Fibroblast of villous mesenchyme (primary cell): Measurements from ENCODE around the gene PTGIR. TPM values are rescaled to one million over a fixed set of nuclear protein-coding genes. Genes with fewer than 3 reads are reported as not detected.

ENCODE experiments used
- DNase-seq: peaks from one replicate; pipeline ENCODE4 v3.0.0-alpha.2; 2010; ENCODE audit warnings: low read depth
- H3K4me3 ChIP-seq: 2 replicates; pipeline ENCODE4 v1.5.1; 2011; ENCODE audit warnings: low read depth, mild to moderate bottlenecking, low read length
- total RNA-seq: library from RNA; depleted of rRNA; stranded (reverse); fragments of >200 nt; gene quantifications from 2 replicates; pipeline ENCODE4 v1.2.3, GENCODE V29; 2012
- TF ChIP-seq, protein P1 (sequence below): IDR thresholded peaks from 2 replicates; pipeline ENCODE4 v1.5.1; 2012; ENCODE audit warnings: low read depth, mild to moderate bottlenecking, low read length; ENCODE audit not compliant: insufficient read depth

The PTGIR gene
- total RNA-seq, 1 donor: 3.5 TPM

DNA sequence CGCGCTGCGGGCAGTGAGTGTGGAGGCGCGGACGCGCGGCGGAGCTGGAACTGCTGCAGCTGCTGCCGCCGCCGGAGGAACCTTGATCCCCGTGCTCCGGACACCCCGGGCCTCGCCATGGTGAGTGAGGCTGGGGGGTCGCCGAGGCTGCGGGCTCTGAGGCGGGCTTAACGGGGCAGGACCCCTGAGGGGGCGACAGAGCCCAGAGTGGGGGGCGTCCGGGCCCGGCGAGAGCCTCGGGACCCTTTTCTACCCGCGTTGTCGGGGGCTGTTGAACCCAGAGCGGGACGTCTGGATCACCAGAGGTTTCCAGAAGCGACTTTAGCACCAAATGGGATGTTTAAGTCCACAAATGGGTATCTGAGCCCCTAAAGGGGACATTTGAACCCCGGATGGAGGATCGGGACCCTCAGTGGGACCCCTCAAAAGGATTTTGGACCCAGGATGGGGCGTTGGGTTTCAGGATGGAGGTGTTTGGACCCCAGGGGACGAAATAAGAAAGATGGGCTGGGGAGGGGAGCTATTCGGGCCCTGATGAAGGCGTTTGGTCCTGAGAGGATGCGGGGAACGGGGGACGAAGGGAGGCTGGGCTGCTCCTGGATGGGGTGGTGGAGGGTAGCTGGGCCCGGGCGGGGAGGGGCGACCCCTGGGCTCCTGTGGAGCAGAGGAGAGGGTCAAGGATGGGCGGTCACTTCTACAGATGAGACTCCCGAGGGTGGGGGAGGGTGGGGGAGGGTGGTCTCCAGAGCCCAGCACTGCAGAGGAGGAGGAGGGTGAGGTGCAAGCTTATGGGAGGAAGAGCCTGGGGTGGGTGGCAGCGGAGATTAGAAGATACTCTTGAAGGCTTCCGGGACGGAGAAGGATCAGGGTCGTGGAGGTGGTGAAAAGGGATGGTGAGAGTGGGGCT, 23.3 kb downstream of the PTGIR start, which contains the start of gene CALM3:
CALM3 (plus strand) TSS at position 13 of the 907 bp plus-strand sequence; CDS start at position 118, 105 bp downstream.
- TF ChIP-seq, protein P1, sequence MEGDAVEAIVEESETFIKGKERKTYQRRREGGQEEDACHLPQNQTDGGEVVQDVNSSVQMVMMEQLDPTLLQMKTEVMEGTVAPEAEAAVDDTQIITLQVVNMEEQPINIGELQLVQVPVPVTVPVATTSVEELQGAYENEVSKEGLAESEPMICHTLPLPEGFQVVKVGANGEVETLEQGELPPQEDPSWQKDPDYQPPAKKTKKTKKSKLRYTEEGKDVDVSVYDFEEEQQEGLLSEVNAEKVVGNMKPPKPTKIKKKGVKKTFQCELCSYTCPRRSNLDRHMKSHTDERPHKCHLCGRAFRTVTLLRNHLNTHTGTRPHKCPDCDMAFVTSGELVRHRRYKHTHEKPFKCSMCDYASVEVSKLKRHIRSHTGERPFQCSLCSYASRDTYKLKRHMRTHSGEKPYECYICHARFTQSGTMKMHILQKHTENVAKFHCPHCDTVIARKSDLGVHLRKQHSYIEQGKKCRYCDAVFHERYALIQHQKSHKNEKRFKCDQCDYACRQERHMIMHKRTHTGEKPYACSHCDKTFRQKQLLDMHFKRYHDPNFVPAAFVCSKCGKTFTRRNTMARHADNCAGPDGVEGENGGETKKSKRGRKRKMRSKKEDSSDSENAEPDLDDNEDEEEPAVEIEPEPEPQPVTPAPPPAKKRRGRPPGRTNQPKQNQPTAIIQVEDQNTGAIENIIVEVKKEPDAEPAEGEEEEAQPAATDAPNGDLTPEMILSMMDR: no peak
- DNase-seq: no peak
- H3K4me3 ChIP-seq: peak within 1 kb of the TSS; percentile 97

DNA sequence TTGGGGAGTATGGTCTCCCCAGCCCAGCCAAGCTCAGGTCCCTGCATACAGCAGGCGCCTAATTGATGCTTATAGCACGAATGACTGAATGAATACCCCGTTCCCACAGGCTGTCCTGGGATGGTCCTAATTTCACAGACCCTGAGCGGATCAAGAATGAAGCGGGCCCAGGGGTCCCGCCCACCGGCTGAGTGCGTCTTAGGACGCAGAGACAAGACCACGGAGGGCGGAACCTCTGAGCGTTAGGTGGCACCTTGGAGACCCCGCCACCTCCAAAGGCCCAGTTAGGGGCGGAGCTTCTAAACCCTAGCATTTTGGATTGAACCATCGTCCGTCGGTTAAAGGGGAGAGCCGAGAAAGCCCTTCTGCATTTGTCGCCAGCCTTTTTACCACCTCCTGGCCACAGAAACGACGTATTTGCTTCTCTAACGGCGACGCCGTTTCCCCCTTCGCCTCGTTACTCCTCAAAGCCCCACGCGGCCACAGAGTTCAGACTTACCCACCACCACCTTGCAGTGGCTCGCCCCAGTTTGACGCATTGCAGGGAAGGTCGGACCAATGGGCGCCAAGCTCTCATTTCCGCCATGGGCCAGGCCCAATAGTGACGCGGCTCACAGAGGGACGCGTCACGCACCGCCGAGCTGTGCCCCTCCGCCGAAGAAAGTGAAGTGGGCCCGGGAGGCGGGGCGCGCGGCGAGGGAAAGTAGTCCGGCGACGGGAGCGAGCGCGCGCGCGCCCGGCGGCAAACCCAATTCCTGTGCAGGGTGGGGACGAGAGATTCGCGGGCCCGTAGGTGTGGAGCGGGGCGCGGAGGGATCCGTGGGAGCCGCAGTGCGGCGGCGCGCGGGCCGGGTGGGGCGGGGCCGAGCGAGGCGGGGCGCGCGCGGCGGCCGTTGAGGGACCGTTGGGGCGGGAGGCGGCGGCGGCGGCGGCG, 24.2 kb downstream of the PTGIR start:
- peak; percentile 99 for DNase-seq
- TF ChIP-seq, protein P1: no peak
- H3K4me3 ChIP-seq: peak overlapping the region; percentile 97

DNA sequence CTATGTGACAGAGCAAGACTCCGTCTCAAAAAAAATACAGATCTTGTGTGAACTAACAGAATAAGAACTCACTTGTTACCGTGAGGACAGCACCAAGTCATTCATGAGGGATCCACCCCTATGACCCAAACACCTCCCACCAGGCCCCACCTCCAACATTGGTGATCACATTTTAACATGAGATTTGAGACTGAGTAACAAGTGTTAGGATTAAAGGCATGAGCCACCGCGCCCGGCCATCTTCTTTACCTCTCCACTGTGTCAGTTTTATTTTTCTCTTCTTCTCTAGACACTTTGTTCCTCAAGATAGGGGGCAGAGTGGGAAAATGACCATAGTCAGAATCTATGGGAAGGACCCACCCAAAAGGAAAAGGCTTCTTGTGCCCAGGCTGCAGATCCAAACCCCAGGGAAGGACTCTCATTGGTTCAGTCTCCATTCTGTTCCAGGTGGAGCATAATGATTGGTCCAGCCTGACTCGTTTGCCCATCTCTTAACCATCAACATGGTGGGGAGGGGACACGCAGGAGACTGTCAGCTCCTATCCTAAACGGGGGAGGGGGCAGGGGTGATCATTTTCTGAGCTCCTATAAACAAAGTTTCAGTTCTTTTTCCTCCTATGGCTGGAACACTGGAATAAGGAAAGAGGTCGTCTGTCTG, 25.0 kb downstream of the PTGIR start:
- no peak for DNase-seq
- H3K4me3 ChIP-seq: peak overlapping the region; percentile 69
- TF ChIP-seq, protein P1: no peak

DNA sequence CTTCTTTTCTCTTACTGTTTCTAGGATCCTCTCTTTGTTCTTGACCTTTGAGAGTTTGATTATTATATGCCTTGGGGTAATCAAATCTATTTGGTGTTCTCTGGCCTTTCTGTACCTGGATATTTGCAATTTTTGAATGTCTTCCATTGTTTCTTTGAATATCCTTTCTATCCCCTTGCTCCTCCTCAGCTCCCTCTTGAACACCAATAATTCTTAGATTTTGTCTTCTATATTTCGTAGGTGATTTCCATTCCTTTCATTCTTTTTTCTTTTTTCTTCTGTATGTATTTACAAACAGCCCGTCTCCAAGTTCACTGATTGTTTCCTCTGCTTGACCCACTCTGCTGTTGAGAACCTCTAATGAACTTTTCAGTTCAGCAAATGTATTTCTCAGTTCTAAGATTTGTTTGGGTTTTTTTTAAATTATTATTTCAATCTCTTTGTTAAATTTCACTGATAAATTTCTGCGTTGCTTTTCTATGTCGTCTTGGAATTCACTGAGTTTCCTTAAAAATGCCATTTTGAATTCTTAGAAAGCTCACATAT, 26.4 kb downstream of the PTGIR start:
- no peak for DNase-seq
- H3K4me3 ChIP-seq: no peak overlapping the region
- TF ChIP-seq, protein P1: no peak

DNA sequence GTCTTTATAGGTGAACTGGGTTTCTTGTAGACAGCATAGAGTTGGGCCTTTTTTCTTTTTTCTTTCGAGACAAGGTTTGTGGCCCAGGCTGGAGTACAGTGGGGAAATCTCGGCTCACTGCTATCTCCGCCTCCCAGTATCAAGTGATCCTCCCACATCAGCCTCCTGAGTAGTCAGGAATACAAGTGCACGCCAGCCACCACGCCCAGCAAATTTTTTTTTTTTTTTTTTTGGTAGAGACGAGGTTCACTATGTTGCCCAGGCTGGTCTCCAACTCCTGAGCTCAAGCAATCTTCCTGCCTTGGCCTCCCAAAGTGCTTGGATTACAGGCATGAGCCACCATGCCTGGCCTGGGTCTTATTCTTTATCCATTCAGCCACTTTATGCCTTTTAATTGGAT, 28.9 kb downstream of the PTGIR start:
- TF ChIP-seq, protein P1: no peak
- no peak for DNase-seq

DNA sequence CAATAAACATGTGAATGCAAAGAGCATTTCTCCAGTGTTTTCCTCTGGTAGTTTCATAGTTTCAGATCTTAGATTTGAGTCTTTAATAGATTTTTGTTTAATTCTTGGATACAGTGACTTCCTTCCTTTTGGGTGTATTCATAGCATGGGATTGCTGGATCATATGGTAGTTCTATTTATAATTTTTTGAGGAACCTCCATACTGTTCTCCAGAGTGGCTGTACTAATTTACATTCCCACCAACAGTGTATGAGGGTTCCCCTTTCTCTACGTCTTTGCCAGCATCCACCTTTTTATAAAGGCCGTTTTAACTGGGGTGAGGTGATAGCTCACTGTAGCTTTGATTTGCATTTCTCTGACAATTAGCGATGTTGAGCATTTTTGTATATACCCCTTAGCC, 33.0 kb downstream of the PTGIR start:
- no peak for DNase-seq
- TF ChIP-seq, protein P1: no peak
- no peak overlapping the region for H3K4me3 ChIP-seq

More for the DNA sequence above, 28.9 kb downstream of the PTGIR start:
- H3K4me3 ChIP-seq: no peak overlapping the region
